ENCODE results near the gene PTPRM.

The PTPRM gene

GRCh38 chr18:7899078-7899477, 332.0 kb downstream of the PTPRM start:
- ATAC-seq (ENCODE audit: insufficient read depth, low read depth) (no peak), DNase-seq (no peak)
- no peaks in the 10 kb centered on the region for H3K27me3 ChIP-seq (ENCODE audit: insufficient read depth, low read length, poor library complexity)
- no peaks in the 10 kb centered on the region for H3K79me2 ChIP-seq (ENCODE audit: insufficient read depth, low read length)
- no peaks in the 10 kb centered on the region for H3K4me1 ChIP-seq (ENCODE audit: insufficient read depth, low read length)
- no peak overlapping the region for H3K4me2 ChIP-seq (ENCODE audit: insufficient read depth, low read length)
- H3K4me3 ChIP-seq (ENCODE audit: low read depth in 1 of 2, low read length in 2 of 2) = no peak overlapping the region
- no peak overlapping the region for H2AFZ ChIP-seq (ENCODE audit: low read depth, low read length)
- no peaks in the 10 kb centered on the region for H3K9me3 ChIP-seq (ENCODE audit: insufficient read depth, low read length, severe bottlenecking)
- TF ChIP-seq EZH2 (IDR thresholded peaks at IDR 0.05; ENCODE audit: borderline replicate concordance, low read depth, low read length, severe bottlenecking) (no peak), CTCF (IDR thresholded peaks at IDR 0.05; ENCODE audit: borderline replicate concordance, extremely low read depth, low read length, poor library complexity, severe bottlenecking) (no peak)
- no peak overlapping the region for H3K9ac ChIP-seq (ENCODE audit: low read depth, low read length)
- H3K36me3 ChIP-seq (ENCODE audit: insufficient read depth, low read length) = no peaks in the 10 kb centered on the region
- no peaks in the 10 kb centered on the region for H4K20me1 ChIP-seq (ENCODE audit: insufficient read depth, low read length)
- no peak overlapping the region for H3K27ac ChIP-seq (ENCODE audit: low read length)

GRCh38 chr18:7900091-7900490, 333.0 kb downstream of the PTPRM start:
- H3K9ac ChIP-seq (ENCODE audit: low read depth, low read length) = no peak overlapping the region
- no peak for ATAC-seq (ENCODE audit: insufficient read depth, low read depth)
- H3K27ac ChIP-seq (ENCODE audit: low read length) = no peak overlapping the region
- no peaks in the 10 kb centered on the region for H4K20me1 ChIP-seq (ENCODE audit: insufficient read depth, low read length)
- H2AFZ ChIP-seq (ENCODE audit: low read depth, low read length) = no peak overlapping the region
- no peak overlapping the region for H3K4me3 ChIP-seq (ENCODE audit: low read depth in 1 of 2, low read length in 2 of 2)
- no peaks in the 10 kb centered on the region for H3K36me3 ChIP-seq (ENCODE audit: insufficient read depth, low read length)
- no peaks in the 10 kb centered on the region for H3K79me2 ChIP-seq (ENCODE audit: insufficient read depth, low read length)
- TF ChIP-seq EZH2 (IDR thresholded peaks at IDR 0.05; ENCODE audit: borderline replicate concordance, low read depth, low read length, severe bottlenecking) (no peak), CTCF (IDR thresholded peaks at IDR 0.05; ENCODE audit: borderline replicate concordance, extremely low read depth, low read length, poor library complexity, severe bottlenecking) (no peak)
- H3K4me1 ChIP-seq (ENCODE audit: insufficient read depth, low read length) = no peaks in the 10 kb centered on the region
- H3K9me3 ChIP-seq (ENCODE audit: insufficient read depth, low read length, severe bottlenecking) = no peaks in the 10 kb centered on the region
- no peak overlapping the region for H3K4me2 ChIP-seq (ENCODE audit: insufficient read depth, low read length)
- no peaks in the 10 kb centered on the region for H3K27me3 ChIP-seq (ENCODE audit: insufficient read depth, low read length, poor library complexity)
- DNase-seq = no peak

- TF ChIP-seq EZH2 (IDR thresholded peaks at IDR 0.05; ENCODE audit: borderline replicate concordance, low read depth, low read length, severe bottlenecking) (no peak), CTCF (IDR thresholded peaks at IDR 0.05; ENCODE audit: borderline replicate concordance, extremely low read depth, low read length, poor library complexity, severe bottlenecking) (no peak)
- no peaks in the 10 kb centered on the region for H3K4me1 ChIP-seq (ENCODE audit: insufficient read depth, low read length)
- no peaks in the 10 kb centered on the region for H3K27me3 ChIP-seq (ENCODE audit: insufficient read depth, low read length, poor library complexity)
- no peaks in the 10 kb centered on the region for H3K79me2 ChIP-seq (ENCODE audit: insufficient read depth, low read length)
- H3K9me3 ChIP-seq (ENCODE audit: insufficient read depth, low read length, severe bottlenecking) = no peaks in the 10 kb centered on the region
- DNase-seq = no peak
- H2AFZ ChIP-seq (ENCODE audit: low read depth, low read length) = no peak overlapping the region
- no peaks in the 10 kb centered on the region for H3K36me3 ChIP-seq (ENCODE audit: insufficient read depth, low read length)
- ATAC-seq (ENCODE audit: insufficient read depth, low read depth) = no peak
- no peak overlapping the region for H3K4me3 ChIP-seq (ENCODE audit: low read depth in 1 of 2, low read length in 2 of 2)
- H3K4me2 ChIP-seq (ENCODE audit: insufficient read depth, low read length) = no peak overlapping the region
- no peak overlapping the region for H3K9ac ChIP-seq (ENCODE audit: low read depth, low read length)
- no peak overlapping the region for H3K27ac ChIP-seq (ENCODE audit: low read length)
- H4K20me1 ChIP-seq (ENCODE audit: insufficient read depth, low read length) = no peaks in the 10 kb centered on the region
These were observed 334.5 kb downstream of the PTPRM start for GRCh38 chr18:7901657-7902056.

GRCh38 chr18:7902399-7902839, 335.3 kb downstream of the PTPRM start:
- H3K4me2 ChIP-seq (ENCODE audit: insufficient read depth, low read length) = no peak overlapping the region
- no peaks in the 10 kb centered on the region for H4K20me1 ChIP-seq (ENCODE audit: insufficient read depth, low read length)
- no peak overlapping the region for H3K27ac ChIP-seq (ENCODE audit: low read length)
- no peaks in the 10 kb centered on the region for H3K4me1 ChIP-seq (ENCODE audit: insufficient read depth, low read length)
- no peak overlapping the region for H3K9ac ChIP-seq (ENCODE audit: low read depth, low read length)
- H3K79me2 ChIP-seq (ENCODE audit: insufficient read depth, low read length) = no peaks in the 10 kb centered on the region
- DNase-seq (no peak), ATAC-seq (ENCODE audit: insufficient read depth, low read depth) (no peak)
- no peak overlapping the region for H3K4me3 ChIP-seq (ENCODE audit: low read depth in 1 of 2, low read length in 2 of 2)
- H3K9me3 ChIP-seq (ENCODE audit: insufficient read depth, low read length, severe bottlenecking) = no peaks in the 10 kb centered on the region
- no peaks in the 10 kb centered on the region for H3K27me3 ChIP-seq (ENCODE audit: insufficient read depth, low read length, poor library complexity)
- no peaks in the 10 kb centered on the region for H3K36me3 ChIP-seq (ENCODE audit: insufficient read depth, low read length)
- no peak for TF ChIP-seq EZH2 (IDR thresholded peaks at IDR 0.05; ENCODE audit: borderline replicate concordance, low read depth, low read length, severe bottlenecking)
- no peak for TF ChIP-seq CTCF (IDR thresholded peaks at IDR 0.05; ENCODE audit: borderline replicate concordance, extremely low read depth, low read length, poor library complexity, severe bottlenecking)
- H2AFZ ChIP-seq (ENCODE audit: low read depth, low read length) = no peak overlapping the region

Data from DND-41 (cell line).